Kidney (tissue), 22 donors: ENCODE results near the gene ZNF626. TPM values are rescaled to one million over a fixed set of nuclear protein-coding genes. Genes with fewer than 3 reads are reported as not detected.
A peak's percentile ranks its signal among the peaks of the same experiment; 100 is the strongest.

Experiments
- DNase-seq, 5 donors: peaks; one replicate each; pipeline ENCODE4 v3.0.0-alpha.2; 2013 to 2020
- FAIRE-seq: peaks from 2 replicates; lab custom pipeline; 2012; peaks lifted over from hg19 to GRCh38; lab: Jason Lieb, UNC
- H3K27ac ChIP-seq, 2 donors: one replicate each; pipeline ENCODE4 v1.7.0; 2013; ENCODE audit warnings: low read depth in 2 of 2, low read length in 2 of 2, inconsistent platforms in 1 of 2
- H3K27me3 ChIP-seq: one replicate; pipeline ENCODE4 v1.7.1; 2013; ENCODE audit warnings: low read length, inconsistent platforms; ENCODE audit not compliant: control insufficient read depth, insufficient read depth
- H3K36me3 ChIP-seq, 3 donors: one replicate each; pipeline versions ENCODE4 v1.7.0 to v1.7.1; 2013; ENCODE audit warnings: low read length in 3 of 3, control low read depth in 1 of 3, inconsistent platforms in 1 of 3; ENCODE audit not compliant: insufficient read depth in 3 of 3, control insufficient read depth in 2 of 3
- H3K4me1 ChIP-seq, 3 donors: one replicate each; pipeline versions ENCODE4 v1.7.0 to v1.7.1; 2013; ENCODE audit warnings: low read length in 3 of 3, inconsistent platforms in 1 of 3, low read depth in 1 of 3; ENCODE audit not compliant: control insufficient read depth in 2 of 3, insufficient read depth in 2 of 3
- H3K4me3 ChIP-seq, 3 donors: one replicate each; pipeline versions ENCODE4 v1.7.0 to v1.8.1; 2013; ENCODE audit warnings: low read length in 3 of 3, control low read depth in 1 of 3, inconsistent platforms in 1 of 3
- H3K9ac ChIP-seq, 3 donors: one replicate each; pipeline versions ENCODE4 v1.7.0 to v1.7.1; 2013; ENCODE audit warnings: low read length in 3 of 3, control low read depth in 1 of 3, inconsistent platforms in 1 of 3
- H3K9me3 ChIP-seq, 3 donors: one replicate each; pipeline versions ENCODE4 v1.7.0 to v1.7.1; 2013; ENCODE audit warnings: low read length in 3 of 3, control low read depth in 1 of 3, inconsistent platforms in 1 of 3; ENCODE audit not compliant: control insufficient read depth in 2 of 3, insufficient read depth in 1 of 3
- intact Hi-C: fragments of 100-400 bp; cut with DNase I; formaldehyde crosslinking; loops from one replicate; pipeline ENCODE4 v1.11.1; 2022
- long read RNA-seq, 10 donors: library from polyadenylated mRNA in 1 of 10; unstranded in 1 of 10; transcript quantifications; one replicate each; pipeline ENCODE4 v2.0.0 and lab custom pipeline, GENCODE V29; 2021 to 2026
- polyA plus RNA-seq: library from polyadenylated mRNA; stranded (reverse); fragments of 350-450 nt; fragmentation: Illumina TruSeq; extraction: RNeasy Lipid Tissue Mini Kit (QIAGEN cat#74804); gene quantifications from one replicate; pipeline ENCODE4 v1.2.3, GENCODE V29; 2014; ENCODE audit warnings: low read depth, low replicate concordance; ENCODE audit not compliant: insufficient read depth
- total RNA-seq: library from RNA; stranded (reverse); fragmentation: NEBNext Ultra II Directional; extraction: Animal tissue kit (Norgen Biotek cat#: 25700); gene quantifications from one replicate; pipeline ENCODE4 v1.2.1, GENCODE V29; 2021
- TF ChIP-seq, protein P1 (sequence below): IDR thresholded peaks from 3 replicates; pipeline ENCODE4 v1.5.1; 2012; ENCODE audit warnings: mild to moderate bottlenecking, moderate library complexity, borderline replicate concordance; ENCODE audit not compliant: insufficient read depth; ENCODE audit errors: extremely low read depth
- donor health status: control.
- donor health status: control.
- donor health status: control.
- donor health status: control.
- donor health status: control.
- donor health status: DM: yes; HTN: yes; CAD: no.
- donor health status: Normal renal cell carcinoma (clear cell type).

The ZNF626 gene
- total RNA-seq (20.6 TPM), polyA plus RNA-seq (6.4 TPM)
- long read RNA-seq, donor 1, full-length matches to known transcripts, result 3 of 16 reads
- long read RNA-seq, donor 1, partial matches to known transcripts, result 13 of 16 reads
- long read RNA-seq, donor 1, other reads (novel, unspliced or antisense), result 0 of 16 reads
- long read RNA-seq, donor 2, full-length matches to known transcripts, result 7 of 12 reads
- long read RNA-seq, donor 2, partial matches to known transcripts, result 5 of 12 reads
- long read RNA-seq, donor 2, other reads (novel, unspliced or antisense), result 0 of 12 reads
- long read RNA-seq, donor 3, transcript ZNF626-201 (4 exons, 1,123 nt), result major isoform, 9 of 10 reads
- long read RNA-seq, donor 3, partial matches to known transcripts, result 0 of 10 reads
- long read RNA-seq, donor 3, other reads (novel, unspliced or antisense), result 0 of 10 reads
- long read RNA-seq, donor 4, transcript ZNF626-201 (4 exons, 1,123 nt), result major isoform, 6 of 6 reads
- long read RNA-seq, donor 4, partial matches to known transcripts, result 0 of 6 reads
- long read RNA-seq, donor 4, other reads (novel, unspliced or antisense), result 0 of 6 reads
- long read RNA-seq, donor 5, result 0 reads
- long read RNA-seq, donor 6, full-length matches to known transcripts, result 11 of 11 reads
- long read RNA-seq, donor 6, partial matches to known transcripts, result 0 of 11 reads
- long read RNA-seq, donor 6, other reads (novel, unspliced or antisense), result 0 of 11 reads
- long read RNA-seq, donor 7, full-length matches to known transcripts, result 8 of 21 reads
- long read RNA-seq, donor 7, partial matches to known transcripts, result 0 of 21 reads
- long read RNA-seq, donor 7, other reads (novel, unspliced or antisense), result 13 of 21 reads
- long read RNA-seq, donor 8, full-length matches to known transcripts, result 10 of 10 reads
- long read RNA-seq, donor 8, partial matches to known transcripts, result 0 of 10 reads
- long read RNA-seq, donor 8, other reads (novel, unspliced or antisense), result 0 of 10 reads
- long read RNA-seq, donor 9, partial matches to known transcripts, result 0 of 2 reads
- long read RNA-seq, donor 9, other reads (novel, unspliced or antisense), result 0 of 2 reads
- long read RNA-seq, donor 10, full-length matches to known transcripts, result 8 of 21 reads
- long read RNA-seq, donor 10, partial matches to known transcripts, result 13 of 21 reads
- long read RNA-seq, donor 10, other reads (novel, unspliced or antisense), result 0 of 21 reads

DNA sequence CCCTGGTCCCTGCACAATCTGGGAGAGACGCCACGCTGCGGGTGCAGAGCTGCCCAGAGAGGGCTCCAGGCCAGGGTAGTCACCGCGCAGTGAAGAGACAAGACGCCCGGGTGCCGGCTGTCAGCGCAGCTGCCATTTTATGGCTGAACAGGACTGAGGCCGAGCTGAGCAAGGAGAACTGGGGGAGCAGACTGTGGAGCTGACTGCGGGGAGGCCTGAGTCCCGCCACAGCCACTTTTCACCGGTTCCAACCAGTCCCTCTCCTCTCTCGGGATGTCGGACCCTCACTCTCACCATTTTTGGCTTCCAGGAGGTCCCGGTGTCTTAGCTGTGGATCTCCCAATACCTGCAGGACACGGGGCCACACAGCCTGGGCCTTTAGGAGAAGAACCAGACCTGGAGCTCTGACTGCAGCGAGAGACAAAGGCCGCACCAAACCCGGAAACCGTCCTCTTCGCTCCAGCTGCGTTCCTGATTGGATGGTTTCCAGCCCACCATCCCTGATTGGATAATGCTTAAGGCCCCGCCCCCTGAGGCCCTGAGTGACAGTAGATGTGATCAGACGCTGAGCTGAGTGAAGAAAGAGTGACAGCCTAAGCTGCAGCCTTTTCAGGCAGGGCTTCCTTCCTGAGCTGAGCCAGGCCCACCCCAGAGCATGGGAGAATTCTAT is at the start of gene ZNF626:
Gene ZNF626, minus strand, starts transcription at position 422 of the 670 bp plus-strand sequence. Its CDS starts 125 bp downstream, at position 297.
- intact Hi-C loops, result no loop called here
- Histone ChIP-seq H3K36me3 (peaks cover 0 to 3% (median 0%) of the 10 kb centered on the region in 3 donors), H3K27ac (peak within 1 kb of the TSS; percentile 89 to 94), H3K9me3 (peaks cover 0 to 3% (median 0%) of the 10 kb centered on the region in 3 donors), H3K9ac (peak within 1 kb of the TSS; percentile 93 to 99 (median 97)), H3K27me3 (no peaks in the 10 kb centered on the region), H3K4me3 (peak within 1 kb of the TSS; percentile 93 to 96 (median 94)), H3K4me1 (peaks cover 0 to 5% (median 0%) of the 10 kb centered on the region in 3 donors)
- FAIRE-seq (no peak), DNase-seq (peak; percentile 97 to 99 (median 98))
- TF ChIP-seq, protein P1, sequence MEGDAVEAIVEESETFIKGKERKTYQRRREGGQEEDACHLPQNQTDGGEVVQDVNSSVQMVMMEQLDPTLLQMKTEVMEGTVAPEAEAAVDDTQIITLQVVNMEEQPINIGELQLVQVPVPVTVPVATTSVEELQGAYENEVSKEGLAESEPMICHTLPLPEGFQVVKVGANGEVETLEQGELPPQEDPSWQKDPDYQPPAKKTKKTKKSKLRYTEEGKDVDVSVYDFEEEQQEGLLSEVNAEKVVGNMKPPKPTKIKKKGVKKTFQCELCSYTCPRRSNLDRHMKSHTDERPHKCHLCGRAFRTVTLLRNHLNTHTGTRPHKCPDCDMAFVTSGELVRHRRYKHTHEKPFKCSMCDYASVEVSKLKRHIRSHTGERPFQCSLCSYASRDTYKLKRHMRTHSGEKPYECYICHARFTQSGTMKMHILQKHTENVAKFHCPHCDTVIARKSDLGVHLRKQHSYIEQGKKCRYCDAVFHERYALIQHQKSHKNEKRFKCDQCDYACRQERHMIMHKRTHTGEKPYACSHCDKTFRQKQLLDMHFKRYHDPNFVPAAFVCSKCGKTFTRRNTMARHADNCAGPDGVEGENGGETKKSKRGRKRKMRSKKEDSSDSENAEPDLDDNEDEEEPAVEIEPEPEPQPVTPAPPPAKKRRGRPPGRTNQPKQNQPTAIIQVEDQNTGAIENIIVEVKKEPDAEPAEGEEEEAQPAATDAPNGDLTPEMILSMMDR, result no peak

DNA sequence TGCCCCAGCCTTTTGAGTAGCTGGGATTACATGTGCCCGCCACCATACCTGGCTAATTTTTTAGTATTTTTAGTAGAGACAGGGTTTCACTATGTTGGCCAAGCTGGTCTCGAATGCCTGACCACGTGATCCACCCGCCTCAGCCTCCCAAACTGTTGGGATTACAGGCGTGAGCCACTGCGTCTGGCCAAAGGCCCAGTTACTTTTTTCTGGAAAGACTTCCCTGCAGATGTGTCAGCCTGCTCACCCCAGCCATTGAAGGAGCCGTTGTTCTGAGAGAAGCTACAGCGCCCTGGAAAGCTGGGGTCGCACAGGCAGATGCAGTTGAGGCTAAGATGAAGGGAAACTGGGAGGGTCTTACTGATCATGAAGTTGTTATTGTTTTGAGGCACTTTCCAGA is 7.9 kb upstream of the ZNF626 start:
- Histone ChIP-seq H3K4me1 (no peaks in the 10 kb centered on the region), H3K27me3 (no peaks in the 10 kb centered on the region), H3K9ac (no peak overlapping the region), H3K36me3 (no peaks in the 10 kb centered on the region), H3K4me3 (no peak overlapping the region), H3K27ac (no peak overlapping the region), H3K9me3 (no peaks in the 10 kb centered on the region)
- FAIRE-seq (no peak), DNase-seq (no peak)
- TF ChIP-seq, protein P1, result no peak
- intact Hi-C loops, result no loop called here

DNA sequence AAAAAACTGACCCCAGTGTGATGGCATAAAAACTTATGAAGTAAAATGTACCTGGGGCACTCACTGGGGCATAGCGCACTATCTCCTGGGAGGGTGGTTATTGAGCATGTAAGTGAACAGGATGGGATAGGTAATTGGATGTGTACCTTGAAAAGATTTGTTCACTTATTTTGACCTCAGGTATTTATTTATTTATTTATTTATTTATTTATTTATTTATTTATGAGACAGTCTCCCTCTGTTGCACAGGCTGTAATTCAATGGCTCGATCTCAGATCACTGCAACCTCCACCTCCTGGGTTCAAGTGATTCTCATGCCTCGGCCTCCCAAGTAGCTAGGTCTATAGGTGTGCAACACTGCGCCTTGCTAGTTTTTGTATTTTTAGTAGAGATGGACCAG is 5.9 kb upstream of the ZNF626 start:
- TF ChIP-seq, protein P1, result no peak
- intact Hi-C loops, result no loop called here
- no peak for FAIRE-seq

More for the DNA sequence above, 5.9 kb upstream of the ZNF626 start:
- Histone ChIP-seq H3K27ac (no peak overlapping the region), H3K36me3 (no peaks in the 10 kb centered on the region), H3K4me1 (peaks cover 0 to 2% (median 0%) of the 10 kb centered on the region in 3 donors), H3K4me3 (no peak overlapping the region), H3K9ac (no peak overlapping the region), H3K27me3 (no peaks in the 10 kb centered on the region), H3K9me3 (no peaks in the 10 kb centered on the region)
- no peak for DNase-seq
